A549 (cell line): ENCODE results near the gene HIVEP3.

Source experiments
- CHD2 ChIP-seq: fragments of 150-350 bp; IDR thresholded peaks from 2 replicates; pipeline ENCODE4 v1.6.1; 2014; ENCODE audit warnings: low read length; ENCODE audit not compliant: partially characterized antibody
- CTCF ChIP-seq: fragments of >200 bp; sonication (Bioruptor Twin); formaldehyde crosslinking; IDR thresholded peaks from 3 replicates; pipeline ENCODE4 v1.5.1; 2016
- EHMT2 ChIP-seq: fragments of 200-600 bp; sonication (generic); IDR thresholded peaks from 2 replicates; pipeline ENCODE4 v1.6.1; 2016; ENCODE audit warnings: antibody characterized with exemption, low read depth, mild to moderate bottlenecking, moderate library complexity
- EP300 ChIP-seq, 2 experiments: fragments of >200 bp; sonication (Bioruptor Twin); formaldehyde crosslinking; IDR thresholded peaks; 2 replicates in 1 of 2; 3 replicates in 1 of 2; pipeline ENCODE4 v1.6.1; 2016 to 2017
- FOSL2 ChIP-seq, 2 experiments: fragments of 450-650 bp in 1 of 2; fragments of >200 bp in 1 of 2; sonication (Bioruptor Twin) in 1 of 2; formaldehyde crosslinking; IDR thresholded peaks; 2 replicates each; pipeline versions ENCODE4 v1.5.0 to v1.6.1; 2016 to 2020; ENCODE audit warnings: mild to moderate bottlenecking in 1 of 2, moderate library complexity in 1 of 2
- MAFK ChIP-seq: fragments of 450-650 bp; IDR thresholded peaks from 2 replicates; pipeline ENCODE4 v1.6.1; 2014; ENCODE audit not compliant: partially characterized antibody
- POLR2A ChIP-seq: IDR thresholded peaks from 2 replicates; pipeline ENCODE4 v1.6.1; 2012; ENCODE audit warnings: mild to moderate bottlenecking, low read length
- RCOR1 ChIP-seq: fragments of 150-350 bp; IDR thresholded peaks from 2 replicates; pipeline ENCODE4 v1.6.1; 2014; ENCODE audit warnings: antibody characterized with exemption, low read length, low read depth
- USF2 ChIP-seq: fragments of 450-650 bp; IDR thresholded peaks from 2 replicates; pipeline ENCODE4 v1.6.1; 2014; ENCODE audit warnings: antibody characterized with exemption
- ZFP36 ChIP-seq: fragments of 450-650 bp; IDR thresholded peaks from 2 replicates; pipeline ENCODE4 v1.6.1; 2014; ENCODE audit warnings: borderline replicate concordance; ENCODE audit not compliant: partially characterized antibody
- ZNF302 ChIP-seq: fragments of 250-450 bp; sonication (Bioruptor Pico); IDR thresholded peaks from 2 replicates; pipeline ENCODE4 v1.9.0; 2021; ENCODE audit warnings: inconsistent platforms, mild to moderate bottlenecking, moderate library complexity

- TF ChIP-seq CTCF = no peak
- no peak for TF ChIP-seq ZNF302 (CRISPR knock-in tag)
- no peak for TF ChIP-seq USF2
- TF ChIP-seq MAFK = no peak
- TF ChIP-seq ZFP36 = no peak
- TF ChIP-seq CHD2 = no peak
- no peak for TF ChIP-seq RCOR1
- TF ChIP-seq EP300 (IDR thresholded peaks at IDR 0.05) = no peak
- no peak for TF ChIP-seq FOSL2 (IDR thresholded peaks at IDR 0.05)
- no peak for TF ChIP-seq FOSL2 (CRISPR knock-in tag; IDR thresholded peaks at IDR 0.05)
- TF ChIP-seq POLR2A = no peak
- TF ChIP-seq EHMT2 = no peak
These were observed 337.3 kb downstream of the HIVEP3 start for GRCh38 chr1:41581216-41582003.
